NCI-H69 (cell line): Measurements from ENCODE around the gene TMEM95.

Source experiments
- DNase-seq: peaks from one replicate; lab custom pipeline; 2025; lab: John Stamatoyannopoulos, UW

The TMEM95 gene

DNA sequence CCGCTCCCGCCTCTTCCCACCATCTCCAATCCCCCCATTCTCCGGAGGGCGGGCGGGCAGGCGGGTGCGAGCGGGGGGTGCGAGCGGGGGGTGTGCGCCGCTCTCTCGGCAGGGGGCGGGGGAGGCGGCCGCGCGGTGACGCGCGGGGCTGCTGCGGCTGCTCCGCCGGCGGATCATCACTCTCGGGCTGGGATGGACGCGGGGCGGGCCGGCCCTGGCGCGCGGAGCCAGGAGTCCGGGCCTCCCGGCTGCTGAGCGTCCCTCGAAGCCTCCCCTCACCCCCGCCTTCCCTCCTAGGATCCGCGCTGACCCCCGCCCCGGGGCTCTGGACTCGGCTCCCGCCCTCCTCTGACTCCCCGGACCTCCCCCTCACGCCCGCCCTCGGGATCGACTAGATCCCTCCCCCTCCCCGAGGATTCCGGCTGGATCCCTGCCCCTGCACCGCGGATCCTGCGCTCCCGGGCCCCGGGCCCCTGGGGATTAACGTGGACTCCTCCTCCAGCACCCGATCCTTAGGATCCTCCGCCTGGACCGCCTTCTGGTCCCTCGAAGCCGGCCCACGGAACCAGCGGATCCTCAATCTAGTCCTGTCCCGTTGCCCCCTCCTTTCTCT, 49.9 kb downstream of the TMEM95 start:
- DNase-seq, result peak; percentile 60

DNA sequence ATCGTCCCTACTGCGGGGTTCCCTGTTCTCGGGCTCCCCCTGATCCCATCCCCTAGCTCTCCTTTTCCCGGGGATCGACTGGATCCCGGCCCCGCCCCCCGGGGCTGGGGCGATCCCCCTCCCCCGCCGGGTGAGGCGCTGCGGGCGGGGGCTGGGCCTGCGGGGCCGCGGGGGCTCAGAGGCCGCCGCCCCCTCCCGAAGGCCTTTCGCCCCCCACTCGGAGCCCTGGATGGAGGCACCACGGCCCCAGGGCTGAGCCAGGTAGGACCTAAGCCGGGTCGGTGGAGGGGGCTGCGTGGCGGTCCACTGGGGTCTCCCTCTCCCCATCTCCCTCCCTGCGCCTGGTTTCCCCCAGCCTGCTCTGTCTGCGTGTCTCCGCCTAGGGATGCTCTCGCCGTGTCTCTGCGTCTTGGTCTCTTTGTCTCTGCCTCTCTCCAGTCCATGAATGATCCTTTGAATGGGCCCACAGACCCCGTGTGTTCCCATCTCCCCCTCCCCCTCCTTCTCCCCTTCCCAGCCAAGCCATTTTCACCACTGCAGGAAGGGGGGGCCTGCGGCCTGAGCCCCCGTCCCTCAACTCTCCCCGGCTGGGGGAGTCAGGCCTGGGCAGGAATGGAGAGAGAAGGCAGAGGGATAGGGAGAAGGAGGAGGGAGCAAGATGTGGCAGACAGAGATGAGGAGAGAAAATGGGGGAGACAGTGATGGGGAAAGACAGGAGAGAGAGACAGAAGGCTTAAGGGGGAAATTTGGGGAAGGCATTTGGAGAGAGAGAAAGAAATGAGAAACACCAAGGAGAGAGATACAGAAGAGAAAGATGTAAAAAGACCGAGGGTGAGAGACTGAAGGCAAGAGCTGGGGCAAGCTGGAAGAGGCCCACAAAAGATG, 50.6 kb downstream of the TMEM95 start:
- no peak for DNase-seq

DNA sequence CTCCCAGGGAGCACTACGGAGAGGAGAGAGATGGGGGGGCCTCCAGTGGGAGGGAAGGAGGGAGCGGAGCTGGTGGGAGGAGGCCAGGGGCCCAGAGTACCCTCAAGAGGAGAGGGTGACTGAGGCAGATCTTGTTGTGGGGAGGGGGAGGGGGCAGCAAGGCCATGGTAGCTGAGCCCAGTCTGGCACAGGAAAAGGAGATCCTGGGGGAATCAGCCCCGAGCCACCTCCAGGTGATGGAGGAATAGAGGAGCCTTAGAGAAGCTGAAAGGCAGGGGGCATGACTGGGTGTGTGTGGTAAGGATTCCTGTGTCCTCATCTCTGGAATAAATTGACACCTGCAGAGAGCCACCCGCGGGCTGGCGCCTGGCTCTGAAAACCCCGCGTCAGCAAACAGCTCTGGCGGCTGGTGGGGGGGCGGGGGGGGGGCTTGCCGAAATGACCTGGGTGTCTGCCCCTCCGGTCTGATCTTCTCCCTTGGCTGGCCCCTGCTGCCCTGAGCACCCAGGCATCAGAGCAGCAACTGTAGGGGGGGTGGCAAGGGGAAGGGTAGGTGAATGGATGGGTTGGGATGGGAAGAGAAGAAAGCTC, 51.4 kb downstream of the TMEM95 start:
- DNase-seq, result peak; percentile 20
